Measurements from ENCODE around the gene MYLK.

DNA sequence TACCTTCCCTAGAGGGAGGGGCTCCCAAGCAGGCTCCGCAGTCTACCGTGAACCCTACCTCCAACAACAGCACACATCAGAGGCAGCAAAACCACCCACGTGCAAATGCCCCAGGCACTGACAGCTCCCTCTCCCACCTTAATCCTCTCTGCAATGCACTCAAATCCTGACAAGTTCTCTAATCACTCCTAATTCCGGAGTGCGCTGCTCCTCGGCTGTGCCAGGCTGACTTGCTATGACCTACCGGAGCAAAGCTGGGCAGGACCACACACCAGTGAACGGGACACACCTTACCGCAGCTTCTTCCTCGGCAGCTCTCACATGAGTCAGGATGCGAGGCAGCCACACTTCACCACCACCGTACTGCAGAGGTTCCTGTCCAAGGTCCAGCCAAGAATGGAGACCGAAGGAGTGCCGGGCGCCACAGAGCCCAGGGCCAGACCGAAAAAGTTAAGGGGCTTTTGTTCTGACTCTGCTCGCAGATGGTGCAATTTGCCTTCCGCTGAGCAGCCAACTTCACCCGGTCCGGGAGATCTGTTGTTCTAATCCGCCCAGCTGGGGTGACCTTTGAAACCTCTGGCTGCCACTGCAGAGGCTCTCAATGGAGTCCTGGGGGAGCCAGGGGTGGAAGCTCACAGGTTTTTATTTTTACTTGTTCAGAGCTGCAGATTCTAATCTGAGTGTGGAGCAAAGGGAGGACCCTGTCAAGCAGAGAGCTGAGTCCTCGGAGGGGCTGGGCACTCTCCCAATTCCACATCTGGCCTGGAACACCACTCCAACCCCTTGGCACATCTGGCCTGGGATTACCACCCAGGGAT, 84.4 kb downstream of the MYLK start:
- TF ChIP-seq, protein P1, sequence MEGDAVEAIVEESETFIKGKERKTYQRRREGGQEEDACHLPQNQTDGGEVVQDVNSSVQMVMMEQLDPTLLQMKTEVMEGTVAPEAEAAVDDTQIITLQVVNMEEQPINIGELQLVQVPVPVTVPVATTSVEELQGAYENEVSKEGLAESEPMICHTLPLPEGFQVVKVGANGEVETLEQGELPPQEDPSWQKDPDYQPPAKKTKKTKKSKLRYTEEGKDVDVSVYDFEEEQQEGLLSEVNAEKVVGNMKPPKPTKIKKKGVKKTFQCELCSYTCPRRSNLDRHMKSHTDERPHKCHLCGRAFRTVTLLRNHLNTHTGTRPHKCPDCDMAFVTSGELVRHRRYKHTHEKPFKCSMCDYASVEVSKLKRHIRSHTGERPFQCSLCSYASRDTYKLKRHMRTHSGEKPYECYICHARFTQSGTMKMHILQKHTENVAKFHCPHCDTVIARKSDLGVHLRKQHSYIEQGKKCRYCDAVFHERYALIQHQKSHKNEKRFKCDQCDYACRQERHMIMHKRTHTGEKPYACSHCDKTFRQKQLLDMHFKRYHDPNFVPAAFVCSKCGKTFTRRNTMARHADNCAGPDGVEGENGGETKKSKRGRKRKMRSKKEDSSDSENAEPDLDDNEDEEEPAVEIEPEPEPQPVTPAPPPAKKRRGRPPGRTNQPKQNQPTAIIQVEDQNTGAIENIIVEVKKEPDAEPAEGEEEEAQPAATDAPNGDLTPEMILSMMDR (IDR thresholded peaks at IDR 0.05): no peak
- TF ChIP-seq EP300 (IDR thresholded peaks at IDR 0.05): no peak
